GM10847 (cell line): ENCODE measurements around the gene ARID2.

Experiments used
- POLR2A ChIP-seq: IDR thresholded peaks from 2 replicates; pipeline ENCODE4 v1.6.1; 2011; ENCODE audit not compliant: insufficient read length; ENCODE audit errors: extremely low read depth

The ARID2 gene

DNA sequence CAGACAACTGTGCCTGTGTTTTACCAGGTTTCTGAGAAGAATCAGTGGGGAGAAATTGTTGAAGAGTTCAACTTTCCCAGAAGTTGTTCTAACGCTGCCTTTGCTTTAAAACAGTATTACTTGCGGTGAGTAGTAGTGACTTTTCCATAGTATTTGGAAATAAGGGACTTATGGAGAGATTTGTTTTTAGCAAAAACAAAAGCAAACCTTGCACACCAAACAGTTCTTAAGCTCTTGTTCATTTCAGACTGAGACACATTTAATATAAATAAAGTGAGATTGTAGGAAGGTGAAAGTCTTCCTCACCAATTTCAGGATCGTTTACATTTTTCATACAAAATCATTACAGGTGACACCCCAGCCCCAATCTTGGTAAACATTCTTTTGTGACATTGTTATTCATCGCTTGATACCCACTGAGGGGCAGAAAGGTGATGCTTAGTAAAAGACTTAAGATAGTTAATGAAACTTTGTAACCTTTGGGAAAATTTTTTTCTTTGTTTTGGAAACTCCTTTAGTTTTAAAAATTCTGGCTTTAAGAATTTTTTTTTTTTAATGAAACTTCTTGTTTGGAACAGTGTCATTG lies 1.8 kb downstream of the ARID2 start:
- no peak for TF ChIP-seq POLR2A

DNA sequence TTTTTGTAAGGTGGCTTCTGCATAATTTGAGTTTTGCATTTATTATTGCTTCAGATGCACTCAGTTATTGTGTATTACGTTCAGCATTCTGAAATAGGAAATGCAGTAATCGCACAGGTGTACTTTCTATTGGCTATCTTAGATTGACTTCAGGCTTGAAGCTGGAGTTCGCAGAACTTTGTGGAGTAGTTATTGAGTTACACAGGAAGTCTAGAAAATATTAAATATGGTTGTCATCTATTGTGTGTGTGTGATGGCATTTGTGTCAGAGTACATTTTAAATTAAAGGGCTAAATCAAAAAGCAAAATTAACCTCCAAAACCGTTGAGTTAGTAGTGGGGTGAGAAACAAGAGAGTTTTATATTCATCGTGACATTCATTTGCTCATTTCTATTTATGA lies 2.7 kb downstream of the ARID2 start:
- TF ChIP-seq POLR2A: no peak

DNA sequence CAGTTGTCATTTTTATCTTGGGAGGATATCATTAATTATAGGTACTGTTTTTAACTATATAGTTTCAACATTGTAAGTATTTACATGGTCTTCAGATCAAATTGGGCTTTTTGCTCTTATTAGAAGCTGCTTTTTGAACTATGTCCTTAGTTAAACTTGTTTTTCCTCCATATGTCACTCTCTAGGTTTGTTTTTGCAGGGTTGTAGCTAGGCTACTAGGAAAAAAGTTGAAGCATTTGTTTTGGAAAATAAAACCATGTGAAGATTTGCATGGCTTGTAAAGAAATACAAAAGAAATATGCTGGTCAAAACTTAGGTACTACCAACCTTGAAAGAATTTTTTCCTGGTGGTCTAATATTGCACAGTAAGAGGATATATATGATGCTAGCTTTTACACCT lies 3.4 kb downstream of the ARID2 start:
- TF ChIP-seq POLR2A: no peak

DNA sequence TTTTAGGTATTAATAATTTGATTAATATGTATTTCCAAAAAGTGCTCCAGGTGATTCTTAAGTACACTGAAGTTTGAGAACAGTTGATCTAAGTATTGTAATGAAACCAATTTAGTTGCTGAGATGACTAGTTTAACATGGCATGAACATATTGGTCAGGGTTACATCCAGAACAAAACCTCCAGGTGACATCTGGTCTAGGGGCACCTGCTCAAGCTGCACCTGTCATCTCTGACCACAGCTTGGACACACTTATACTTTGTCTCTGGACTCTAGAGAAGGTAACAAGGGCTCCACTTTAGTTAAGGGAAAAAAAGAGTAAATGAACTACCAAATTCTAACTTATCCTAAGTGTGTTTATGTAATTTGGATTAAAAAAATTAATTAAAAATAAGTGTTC lies 8.1 kb downstream of the ARID2 start:
- no peak for TF ChIP-seq POLR2A

DNA sequence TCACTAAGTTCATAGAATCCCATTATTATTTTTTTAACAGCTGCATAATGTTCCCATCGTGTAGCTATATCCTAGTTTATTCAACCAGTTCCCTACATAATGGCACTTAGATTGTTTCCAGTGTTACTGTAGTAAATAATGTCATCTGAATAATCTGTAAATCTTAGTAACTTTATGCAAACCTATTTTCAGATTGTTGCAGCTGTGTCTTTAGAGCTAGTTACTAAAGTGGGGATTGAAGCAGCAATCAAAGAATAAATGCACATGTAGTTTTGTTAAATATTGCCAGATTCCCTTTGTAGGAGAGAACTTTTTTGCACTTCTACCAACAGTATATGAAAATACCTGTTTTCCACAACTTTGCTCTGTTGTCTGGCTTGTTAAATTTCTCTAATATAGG lies 13.1 kb downstream of the ARID2 start:
- TF ChIP-seq POLR2A: no peak

DNA sequence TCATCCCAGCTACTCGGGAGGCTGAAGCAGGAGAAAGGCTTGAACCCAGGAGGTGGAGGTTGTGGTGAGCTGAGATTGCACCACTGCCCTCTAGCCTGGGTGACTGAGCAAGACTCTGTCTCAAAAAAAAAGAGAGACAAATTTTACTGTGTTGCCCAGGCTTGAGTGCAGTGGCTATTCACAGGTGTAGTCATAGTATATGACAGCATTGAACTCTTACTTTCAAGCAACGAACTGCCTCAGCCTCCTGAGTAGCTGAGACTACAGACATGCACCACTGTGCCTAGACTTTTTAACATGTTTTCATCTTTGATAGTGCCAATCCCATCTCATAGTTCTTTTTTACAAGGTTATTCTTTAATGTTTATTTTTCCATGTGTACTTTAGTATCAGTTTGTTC lies 13.7 kb downstream of the ARID2 start:
- no peak for TF ChIP-seq POLR2A

DNA sequence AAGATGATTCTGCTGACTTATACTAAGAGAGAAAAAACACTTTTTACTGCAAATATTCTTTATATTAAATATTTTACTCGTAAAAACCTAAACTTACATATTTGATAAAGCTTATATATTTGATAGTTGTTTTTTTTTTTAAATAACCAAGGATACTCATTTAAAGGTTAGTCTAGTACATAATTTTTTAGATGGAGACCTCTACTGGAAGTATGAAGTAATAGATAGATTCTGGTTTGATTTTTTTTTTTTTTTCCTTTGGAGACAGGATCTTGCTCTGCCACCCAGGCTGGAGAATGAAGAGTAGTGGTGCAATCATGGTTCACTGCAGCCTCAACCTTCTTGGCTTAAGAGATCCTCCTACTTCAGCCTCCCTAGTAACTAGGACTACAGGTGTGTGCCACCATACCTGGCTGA lies 16.4 kb downstream of the ARID2 start:
- no peak for TF ChIP-seq POLR2A

DNA sequence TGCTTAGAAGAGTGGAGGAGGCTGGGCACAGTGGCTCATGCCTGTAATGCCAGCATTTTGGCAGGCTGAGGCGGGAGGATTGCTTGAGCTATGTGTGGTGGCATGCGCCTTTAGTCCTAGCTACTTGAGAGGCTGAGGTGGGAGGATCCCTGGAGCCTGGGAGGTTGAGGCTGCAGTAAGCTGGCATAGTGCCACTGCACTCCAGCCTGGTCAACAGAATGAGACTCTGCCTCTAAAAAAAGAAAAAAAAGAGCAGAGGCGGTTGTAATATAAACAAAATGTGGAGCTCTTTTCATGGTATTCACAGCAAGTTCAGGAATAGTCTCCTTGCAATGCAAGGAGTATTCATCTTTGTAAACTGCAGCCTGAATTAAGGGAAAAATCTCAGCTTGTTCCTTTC lies 27.2 kb downstream of the ARID2 start:
- TF ChIP-seq POLR2A: no peak

DNA sequence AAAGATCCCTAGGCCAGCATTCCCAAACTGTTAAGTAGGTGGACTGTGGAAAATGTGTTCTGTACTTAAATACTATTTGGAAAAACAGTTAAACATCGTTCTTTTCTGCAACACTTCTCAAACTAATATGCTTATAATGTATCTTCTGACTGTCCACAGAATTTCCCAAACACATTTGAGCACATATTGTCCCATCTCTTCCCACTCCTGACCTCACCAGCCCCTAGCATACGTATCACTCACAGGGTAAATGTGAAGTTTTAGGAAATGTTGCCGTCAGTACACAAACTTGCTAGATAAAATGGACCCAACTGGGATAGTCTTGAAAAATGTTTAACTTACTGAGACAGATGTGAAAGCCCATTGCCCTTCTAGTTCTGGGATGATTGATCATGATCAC lies 27.7 kb downstream of the ARID2 start:
- TF ChIP-seq POLR2A: no peak

DNA sequence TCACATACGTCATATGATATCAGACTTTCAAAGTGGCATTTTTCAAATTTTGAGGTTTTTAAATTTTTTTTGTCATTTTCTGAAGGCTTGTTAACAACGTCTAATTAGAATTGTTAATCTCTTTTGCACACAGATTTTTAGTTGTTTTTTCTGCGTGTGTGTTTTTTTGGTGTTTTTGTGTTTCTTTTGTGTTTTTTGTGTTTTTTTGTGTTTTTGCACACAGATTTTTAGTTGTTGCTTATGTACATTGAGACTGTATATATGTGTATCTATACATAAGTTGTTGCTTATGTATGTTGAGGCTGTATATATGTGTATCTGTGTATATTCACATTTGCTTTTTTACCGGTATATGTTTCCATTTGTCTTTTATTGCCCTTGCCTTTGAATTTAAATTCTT lies 30.8 kb downstream of the ARID2 start:
- no peak for TF ChIP-seq POLR2A

DNA sequence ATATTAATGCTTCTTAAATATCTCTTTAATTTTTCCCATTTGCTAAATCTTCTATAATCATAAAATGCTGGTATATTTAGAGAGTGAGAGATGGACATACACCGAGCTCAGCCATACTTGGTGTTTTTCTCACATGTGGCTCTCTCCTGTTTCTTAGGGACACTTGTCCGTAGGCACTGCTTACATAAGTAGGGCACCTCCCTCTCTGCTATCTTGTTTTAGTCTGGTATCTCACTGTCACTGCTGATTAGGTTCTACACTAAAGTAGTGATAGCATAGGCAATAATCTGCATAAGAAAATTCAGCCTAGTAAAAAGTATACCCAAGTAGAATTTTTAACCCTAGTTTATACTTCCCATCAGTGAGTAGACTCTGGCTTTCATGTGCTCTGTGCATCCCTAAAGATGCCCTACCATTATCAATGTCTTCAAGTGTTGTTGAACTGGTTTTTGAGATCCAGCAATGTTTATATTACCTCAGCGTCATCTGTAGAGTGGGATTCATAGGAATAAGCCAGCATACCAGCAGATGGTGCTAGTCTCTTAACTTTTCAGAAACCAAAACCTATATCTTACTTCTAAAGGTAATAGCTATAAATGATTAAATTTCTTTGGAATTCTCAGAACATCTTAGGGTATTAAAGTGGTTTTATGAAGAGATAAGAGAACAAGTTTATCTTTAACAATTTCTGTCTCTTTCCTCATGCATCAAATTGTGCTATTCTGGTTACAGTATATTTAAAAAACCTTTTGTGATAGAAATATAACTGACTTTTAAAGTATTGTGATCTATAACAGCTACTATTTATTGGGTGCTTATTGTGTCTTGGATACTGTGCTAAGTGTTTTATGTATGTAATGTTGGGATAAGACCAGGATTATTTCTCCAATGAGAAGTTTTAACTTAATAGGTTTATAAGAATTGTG lies 32.9 kb downstream of the ARID2 start:
- no peak for TF ChIP-seq POLR2A

DNA sequence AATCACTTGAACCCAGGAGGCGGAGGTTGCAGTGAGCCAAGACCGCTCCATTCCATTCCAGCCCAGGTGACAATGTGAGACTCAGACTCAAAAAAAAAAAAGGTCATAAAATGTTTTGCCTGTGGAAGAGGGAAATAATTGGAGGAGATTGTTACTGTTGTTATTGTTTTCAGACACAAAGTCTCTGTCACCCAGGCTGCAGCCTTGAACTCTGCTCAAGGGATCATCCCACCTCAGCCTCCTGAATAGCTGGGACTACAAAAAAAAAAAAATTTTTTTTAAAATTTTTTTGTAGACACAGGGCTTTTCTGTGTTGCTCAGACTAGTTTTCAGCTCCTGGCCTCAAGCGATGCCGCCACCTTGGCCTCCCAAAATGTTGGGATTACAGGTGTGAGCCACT lies 33.9 kb downstream of the ARID2 start:
- TF ChIP-seq POLR2A: no peak

DNA sequence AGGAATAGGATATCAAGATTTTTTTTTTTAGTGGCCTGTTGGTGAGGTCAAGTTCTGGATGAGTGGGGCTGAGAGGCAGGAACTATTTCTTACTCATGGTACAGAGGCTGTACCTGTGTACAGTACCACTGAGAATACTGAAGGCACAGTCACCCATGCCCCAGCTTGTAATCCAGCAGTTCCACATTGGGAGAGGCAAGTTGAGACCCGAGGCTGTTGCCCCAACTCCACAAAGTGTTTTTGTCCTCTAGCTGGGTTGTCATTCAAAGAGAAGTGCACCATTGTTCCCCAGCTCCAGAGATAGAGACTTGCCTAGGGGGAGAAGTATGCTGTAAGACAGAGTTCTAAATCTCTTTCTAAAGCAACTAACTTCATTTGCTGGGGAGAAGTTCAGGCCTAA lies 38.7 kb downstream of the ARID2 start:
- no peak for TF ChIP-seq POLR2A

DNA sequence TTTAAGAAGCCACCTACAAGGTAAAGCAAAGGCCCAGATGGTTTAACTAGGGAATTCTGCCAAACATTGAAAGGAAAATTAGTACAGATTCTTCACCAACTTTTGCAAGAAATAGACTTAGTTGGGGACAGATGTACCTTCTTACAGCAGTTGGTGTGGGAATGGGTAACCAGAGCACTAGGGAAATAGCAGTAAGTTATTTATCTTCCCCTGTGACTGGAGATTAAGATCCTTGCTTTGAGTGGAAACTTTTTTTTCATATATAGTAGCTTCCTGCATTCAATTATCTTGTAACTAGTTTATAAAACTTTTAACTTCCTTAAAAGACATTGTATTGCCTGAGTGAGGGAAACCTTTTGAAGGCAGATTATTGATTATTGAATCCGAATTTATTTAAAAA lies 44.2 kb downstream of the ARID2 start:
- no peak for TF ChIP-seq POLR2A

DNA sequence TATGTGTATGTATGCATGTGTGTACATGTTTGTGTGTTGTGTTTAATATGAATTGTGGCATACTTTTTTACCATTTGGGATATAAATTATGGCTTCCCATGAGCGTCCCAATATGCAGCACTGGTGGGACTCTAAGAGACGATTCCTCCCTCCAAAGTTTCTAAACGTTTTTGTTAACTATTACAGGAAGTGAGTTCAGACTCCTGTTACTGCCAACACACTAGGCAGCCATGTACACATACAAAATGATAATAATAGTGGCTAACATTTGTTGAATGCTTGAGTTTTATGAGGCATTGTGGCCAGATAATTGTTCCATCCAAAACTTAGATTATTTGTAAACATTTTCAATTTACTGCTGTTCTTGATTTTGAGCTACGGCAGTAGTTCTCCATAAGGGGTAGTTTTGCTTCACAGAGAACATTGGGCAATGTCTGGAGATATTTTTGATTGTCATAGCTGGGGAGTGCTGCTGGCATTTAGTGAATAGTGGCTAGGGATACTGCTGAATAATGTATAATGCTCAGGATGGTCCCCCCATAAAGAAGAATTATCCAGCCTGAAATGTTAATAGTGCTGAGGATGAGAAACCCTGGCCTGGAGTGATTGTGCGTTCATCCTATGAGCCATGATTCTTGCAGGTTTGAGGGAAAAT lies 45.1 kb downstream of the ARID2 start:
- TF ChIP-seq POLR2A: no peak

DNA sequence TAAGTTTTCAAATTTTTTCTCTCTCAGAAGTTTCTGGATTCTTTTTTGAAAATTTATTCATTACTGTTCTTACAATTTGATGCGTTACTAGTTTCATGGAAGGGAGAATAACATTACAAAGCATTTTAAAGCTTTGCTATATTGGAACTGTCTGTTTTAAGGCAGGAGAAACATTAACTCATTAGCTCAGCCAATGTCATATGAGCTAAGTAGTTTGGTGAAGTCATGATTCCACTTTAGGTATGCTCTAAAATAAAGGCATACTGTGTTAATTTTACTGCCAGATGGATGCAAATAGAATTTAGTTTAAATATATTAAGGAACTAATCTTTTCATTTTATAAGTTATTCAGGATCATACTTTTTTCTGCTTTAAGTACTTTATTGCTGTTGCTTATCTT lies 46.0 kb downstream of the ARID2 start:
- no peak for TF ChIP-seq POLR2A
